NCI-H2081 treated with DMSO at 0.1 percent for 48 hours (cell line): ENCODE data around the gene CDT1.
"Not testable (repeated sequence)": the region's sequence is repeated elsewhere in the genome, so short reads cannot be mapped to it uniquely, and the experiment has no call there.

Source experiments
- DNase-seq: peaks from one replicate; lab custom pipeline; 2025; lab: John Stamatoyannopoulos, UW

CDT1 gene

GRCh38 chr16:88817785-88818574, 14.4 kb downstream of the CDT1 start:
- DNase-seq: no peak

DNA sequence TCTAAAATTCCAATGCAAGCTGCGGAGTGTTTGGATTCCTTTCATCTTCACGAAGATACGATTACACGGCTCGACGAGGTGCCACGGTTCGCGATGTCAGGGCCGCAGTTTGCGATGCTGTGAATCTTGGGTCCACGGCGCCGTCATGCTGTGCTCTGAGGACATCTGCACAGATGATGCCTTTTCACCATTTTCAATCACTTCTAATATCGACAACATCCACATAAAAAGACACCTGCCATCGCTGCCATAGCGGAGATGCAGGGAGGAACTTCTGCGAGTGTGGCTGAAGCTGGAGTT, 14.9 kb downstream of the CDT1 start:
- DNase-seq: no peak

DNA sequence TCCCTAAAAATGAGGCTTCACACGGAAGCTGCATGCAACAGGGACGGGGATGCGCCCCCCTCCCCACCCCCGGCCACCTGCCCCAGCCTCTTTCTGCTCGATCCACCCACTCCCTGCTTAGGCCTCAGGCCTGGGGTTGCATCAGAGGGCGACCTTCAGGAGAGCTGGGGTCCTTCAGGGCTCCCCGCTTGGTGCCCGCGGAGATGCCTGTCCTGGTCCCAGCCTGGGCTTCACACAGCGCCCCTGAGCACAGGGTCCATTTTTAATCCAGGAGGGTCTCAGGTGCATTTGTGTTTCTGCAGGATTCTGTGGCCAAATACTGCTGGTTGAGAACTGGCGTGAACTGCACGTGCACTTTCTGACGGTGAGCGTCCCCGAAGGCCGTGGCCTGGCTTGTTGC, 15.5 kb downstream of the CDT1 start:
- DNase-seq: no peak

- no peak for DNase-seq
Measured at GRCh38 chr16:88820385-88821025, 16.9 kb downstream of the CDT1 start.

GRCh38 chr16:88821168-88821850, 17.7 kb downstream of the CDT1 start:
- no peak for DNase-seq

- DNase-seq: no peak
Measured at GRCh38 chr16:88822281-88823040, 18.9 kb downstream of the CDT1 start.

DNA sequence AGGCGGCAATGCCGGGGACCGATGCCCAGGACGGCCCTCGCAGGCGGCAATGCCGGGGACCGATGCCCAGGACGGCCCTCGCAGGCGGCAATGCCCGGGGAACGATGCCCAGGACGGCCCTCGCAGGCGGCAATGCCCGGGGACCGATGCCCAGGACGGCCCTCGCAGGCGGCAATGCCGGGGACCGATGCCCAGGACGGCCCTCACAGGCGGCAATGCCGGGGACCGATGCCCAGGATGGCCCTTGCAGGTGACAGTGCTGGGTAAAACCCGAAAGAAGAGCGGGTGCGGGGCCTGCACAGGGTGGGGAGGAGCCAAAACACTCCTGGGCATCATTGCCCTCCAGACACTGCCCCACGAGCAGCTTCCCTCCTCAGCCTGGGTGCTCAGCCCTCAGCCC, 20.1 kb downstream of the CDT1 start:
- DNase-seq: not testable (repeated sequence)

GRCh38 chr16:88824256-88825077, 20.9 kb downstream of the CDT1 start:
- no peak for DNase-seq

GRCh38 chr16:88825146-88825545, 21.6 kb downstream of the CDT1 start:
- DNase-seq: no peak

- DNase-seq: no peak
Measured at GRCh38 chr16:88826070-88826840, 22.7 kb downstream of the CDT1 start.

DNA sequence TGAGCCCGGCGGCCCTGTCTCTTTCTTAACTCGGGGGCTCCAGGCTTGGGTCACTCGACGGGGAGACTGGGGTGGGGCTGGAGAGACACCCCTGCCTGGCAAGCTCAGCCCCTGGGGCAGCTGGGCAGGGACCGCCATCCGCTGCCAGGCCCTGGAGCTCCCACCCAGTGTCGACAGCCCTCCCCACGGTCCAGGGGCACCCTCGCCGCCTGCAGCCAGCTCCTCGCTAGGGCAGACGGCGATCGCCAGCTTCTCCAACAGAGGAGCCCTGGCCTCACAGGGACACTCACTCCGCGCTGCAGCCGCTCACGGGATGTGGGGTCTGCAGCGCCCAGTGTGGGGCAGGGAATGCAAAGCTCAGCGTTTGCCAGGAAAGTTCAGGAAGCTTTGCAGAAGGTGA, 24.1 kb downstream of the CDT1 start:
- no peak for DNase-seq

DNA sequence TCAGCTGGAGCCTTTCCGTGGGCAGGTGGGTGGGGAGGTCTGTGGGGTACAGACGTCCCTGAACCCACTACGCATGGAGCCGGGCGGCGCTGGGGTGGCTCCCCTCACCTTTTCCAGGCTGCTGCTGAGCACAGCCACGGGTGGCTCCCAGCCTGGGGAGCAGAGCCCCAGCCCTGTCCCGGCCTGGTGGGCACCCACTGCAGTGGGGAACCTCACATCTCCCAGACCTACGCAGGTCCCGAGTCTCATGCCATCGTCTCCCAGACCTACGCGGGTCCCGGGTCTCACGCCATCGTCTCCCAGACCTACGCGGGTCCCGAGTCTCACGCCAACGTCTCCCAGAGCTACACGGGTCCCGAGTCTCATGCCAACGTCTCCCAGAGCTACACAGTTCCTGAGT, 25.1 kb downstream of the CDT1 start:
- DNase-seq: no peak

- no peak for DNase-seq
Measured at GRCh38 chr16:88830258-88830657, 26.7 kb downstream of the CDT1 start.

- DNase-seq: no peak
Measured at GRCh38 chr16:88830783-88831182, 27.2 kb downstream of the CDT1 start.

DNA sequence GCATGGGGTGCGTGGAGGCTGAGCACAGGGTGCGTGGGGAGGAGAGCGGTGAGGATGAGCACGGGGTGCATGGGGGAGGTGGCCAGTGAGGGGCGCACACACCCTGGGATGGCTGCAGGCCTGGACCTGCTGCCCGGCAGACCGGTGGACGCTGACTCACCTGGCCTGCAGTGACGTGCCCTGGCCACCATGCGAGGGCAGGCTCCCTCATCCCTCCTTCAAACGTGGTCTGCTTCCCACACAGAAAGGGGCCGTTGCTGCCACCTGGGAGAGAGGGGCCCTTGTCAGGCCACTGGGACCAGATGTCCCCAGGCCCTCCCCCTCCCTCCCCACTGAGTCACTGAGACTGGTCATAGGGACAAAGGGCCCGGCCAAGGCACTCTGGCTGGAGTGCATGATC, 28.2 kb downstream of the CDT1 start:
- DNase-seq: no peak

GRCh38 chr16:88833086-88833485, 29.5 kb downstream of the CDT1 start:
- DNase-seq: no peak

DNA sequence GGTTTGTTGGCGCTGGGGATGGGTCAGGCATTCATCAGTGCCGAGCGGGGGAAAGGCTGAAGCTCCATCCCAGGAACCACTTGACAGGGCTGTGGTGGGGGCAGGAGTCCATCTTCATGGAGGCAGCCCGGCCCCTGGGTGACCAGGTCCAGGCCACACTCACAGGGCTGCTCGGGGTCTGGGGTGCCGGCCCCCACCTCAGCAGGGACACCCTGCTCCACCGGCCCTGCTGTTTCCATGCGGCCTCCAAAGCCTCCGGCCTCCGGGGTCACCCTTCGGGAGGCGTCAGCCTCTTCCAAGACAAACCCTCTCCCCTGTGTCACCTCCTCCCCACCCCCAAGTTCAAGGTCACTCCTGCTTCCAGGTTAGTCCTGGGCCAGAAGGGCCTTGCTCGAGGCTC, 31.1 kb downstream of the CDT1 start:
- DNase-seq: no peak

GRCh38 chr16:88835383-88835782, 31.8 kb downstream of the CDT1 start:
- DNase-seq: no peak

DNA sequence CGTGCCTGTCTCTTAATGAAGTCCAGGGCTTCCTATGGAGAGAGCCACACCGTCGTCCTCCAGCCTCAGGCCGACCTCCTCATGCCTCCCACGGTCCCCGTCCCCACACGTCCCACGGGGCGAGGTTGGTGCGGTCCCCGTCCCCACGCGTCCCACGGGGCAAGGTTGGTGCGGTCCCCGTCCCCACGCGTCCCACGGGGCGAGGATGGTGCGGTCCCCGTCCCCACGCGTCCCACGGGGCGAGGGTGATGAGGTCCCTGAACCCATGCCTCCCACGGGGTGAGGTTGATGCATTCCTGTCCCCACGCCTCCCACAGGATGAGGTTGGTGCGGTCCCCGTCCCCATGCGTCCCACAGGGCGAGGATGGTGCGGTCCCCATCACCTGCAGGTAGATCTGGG, 32.2 kb downstream of the CDT1 start:
- DNase-seq: no peak

- no peak for DNase-seq
Measured at GRCh38 chr16:88836791-88837190, 33.2 kb downstream of the CDT1 start.

GRCh38 chr16:88837806-88838205, 34.2 kb downstream of the CDT1 start:
- DNase-seq: no peak
